Measurements from ENCODE around the gene RARS1.

RARS1 gene
- 56.1 to 152 (median 96.0) reads per million in 17 experiments for total RNA-seq

- DNase-seq = peak; percentile 95 to 97 (median 96)
Observed at GRCh38 chr5:168486136-168486879, at the start of gene RARS1. Gene RARS1, plus strand, starts transcription at chr5:168486471. Its CDS starts 28 bp downstream, at chr5:168486499.

DNA sequence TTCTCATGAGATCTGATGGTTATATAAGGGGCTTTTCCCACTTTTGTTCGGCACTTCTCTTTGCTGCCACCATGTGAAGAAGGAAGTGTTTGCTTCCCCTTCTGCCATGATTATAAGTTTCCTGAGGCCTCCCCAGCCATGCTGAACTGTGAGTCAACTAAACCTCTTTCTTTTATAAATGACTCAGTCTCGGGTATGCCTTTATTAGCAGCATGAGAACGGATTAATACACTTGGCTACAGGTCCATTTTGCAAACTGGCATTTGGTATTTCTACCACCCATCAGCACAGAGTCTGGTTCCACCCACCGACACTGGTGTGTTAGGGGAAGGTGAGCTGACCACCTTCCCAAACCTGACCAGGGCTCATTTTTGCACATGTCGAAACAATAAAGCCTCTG lies 47.9 kb upstream of the RARS1 start:
- DNase-seq = peak in 2 of 4 experiments; percentile 14 to 25

GRCh38 chr5:168443533-168443932 lies 42.7 kb upstream of the RARS1 start:
- DNase-seq = no peak

DNA sequence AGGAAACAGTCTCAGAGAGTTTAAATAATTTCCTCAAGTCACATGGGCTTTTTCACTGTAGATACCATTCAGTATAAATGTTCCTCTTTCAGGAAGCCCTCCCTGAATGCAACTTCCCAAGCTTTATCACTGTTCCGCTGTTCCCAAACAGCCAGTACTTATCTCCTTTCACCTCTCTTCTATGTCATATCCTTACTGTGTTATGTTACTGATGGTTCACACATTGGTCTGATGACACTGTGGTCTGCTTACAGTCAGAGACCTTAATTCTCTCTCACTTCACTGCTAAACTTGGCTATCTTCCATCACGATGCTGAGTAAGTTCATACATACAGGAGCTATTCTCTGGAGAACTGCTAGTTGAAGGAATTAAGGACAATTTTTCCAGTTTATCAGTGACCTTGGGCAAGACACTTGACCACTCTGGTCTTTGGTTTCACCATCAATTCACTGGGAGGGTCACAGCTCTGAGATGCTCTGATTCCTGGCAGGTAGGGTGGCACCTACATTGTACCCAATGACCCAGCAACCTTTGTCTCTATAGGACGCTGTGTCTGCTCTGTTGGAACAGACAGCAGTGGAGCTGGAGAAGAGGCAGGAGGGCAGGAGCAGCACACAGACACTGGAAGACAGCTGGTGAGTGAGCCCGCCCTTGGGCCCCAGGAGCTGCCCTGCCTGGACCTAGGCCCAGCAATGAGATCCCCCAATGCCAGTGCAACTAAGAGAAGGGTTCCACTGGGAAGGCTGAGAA lies 42.1 kb upstream of the RARS1 start:
- DNase-seq = no peak

DNA sequence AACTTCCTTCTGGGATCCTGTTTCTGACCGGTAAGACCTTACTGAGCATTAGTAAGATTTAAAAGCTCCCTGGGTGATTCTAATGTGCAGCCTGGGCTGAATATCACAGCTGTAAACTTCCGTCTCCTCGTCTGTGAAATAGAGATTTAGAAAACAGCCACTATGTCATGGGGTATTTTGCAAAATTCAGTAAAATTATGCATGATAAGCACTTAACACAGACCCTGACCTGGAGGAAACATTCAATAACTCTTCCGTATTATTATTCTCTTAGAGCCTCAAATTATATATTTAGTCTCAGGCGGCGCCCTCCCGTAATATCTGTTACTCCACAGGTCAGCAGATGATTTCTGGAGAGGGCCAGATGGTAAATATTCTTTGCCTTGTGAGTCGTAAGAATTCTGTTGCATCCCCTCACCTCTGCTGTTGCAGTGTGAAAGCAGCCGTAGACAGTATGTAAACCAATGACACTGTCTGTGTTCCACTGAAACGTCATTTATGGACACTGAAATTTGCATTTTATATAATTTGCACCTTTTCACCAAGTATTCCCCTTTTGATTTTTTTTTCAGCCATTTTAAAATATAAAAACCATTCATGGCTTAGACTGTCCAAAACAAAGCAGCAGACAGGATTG lies 39.2 kb upstream of the RARS1 start:
- DNase-seq = no peak

- DNase-seq = no peak
Observed at GRCh38 chr5:168447808-168448207, 38.5 kb upstream of the RARS1 start.

DNA sequence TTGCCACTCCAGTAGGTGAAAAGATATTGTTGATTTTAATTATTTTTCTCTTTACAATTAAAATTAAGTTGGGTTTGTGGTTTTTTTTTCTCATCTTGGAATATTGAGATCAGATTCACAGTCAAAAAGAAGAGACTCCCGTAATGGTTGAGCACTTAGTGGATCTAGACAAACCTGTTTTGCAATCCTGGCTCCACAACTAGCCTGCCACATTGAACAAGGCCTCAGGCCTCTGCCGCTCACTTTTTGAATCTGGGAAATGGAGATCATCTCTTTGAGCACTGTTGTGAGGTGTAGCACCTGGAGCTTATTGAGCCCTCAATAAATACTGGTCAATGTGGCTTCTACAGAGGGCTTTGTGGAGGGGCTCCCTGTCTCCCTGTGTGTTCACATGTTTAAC lies 37.1 kb upstream of the RARS1 start:
- DNase-seq = no peak

DNA sequence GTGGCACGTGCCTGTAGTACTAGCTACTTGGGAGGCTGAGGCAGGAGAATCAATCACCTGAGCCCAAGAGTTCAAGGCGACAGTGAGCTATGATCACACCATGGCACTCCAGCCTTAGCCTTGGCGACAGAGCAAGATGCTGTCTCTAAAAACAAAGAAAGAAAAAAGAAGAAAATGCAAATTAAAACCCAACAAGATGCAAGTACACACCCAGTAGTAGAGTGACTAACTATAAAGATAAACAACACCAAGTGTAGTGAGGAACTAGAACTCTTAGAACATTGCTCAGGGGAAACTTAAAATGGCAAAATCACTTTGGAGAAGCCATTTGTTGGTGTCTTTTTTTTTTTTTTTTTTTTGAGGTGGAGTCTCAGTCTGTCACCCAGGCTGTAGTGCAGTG lies 34.7 kb upstream of the RARS1 start:
- no peak for DNase-seq

DNA sequence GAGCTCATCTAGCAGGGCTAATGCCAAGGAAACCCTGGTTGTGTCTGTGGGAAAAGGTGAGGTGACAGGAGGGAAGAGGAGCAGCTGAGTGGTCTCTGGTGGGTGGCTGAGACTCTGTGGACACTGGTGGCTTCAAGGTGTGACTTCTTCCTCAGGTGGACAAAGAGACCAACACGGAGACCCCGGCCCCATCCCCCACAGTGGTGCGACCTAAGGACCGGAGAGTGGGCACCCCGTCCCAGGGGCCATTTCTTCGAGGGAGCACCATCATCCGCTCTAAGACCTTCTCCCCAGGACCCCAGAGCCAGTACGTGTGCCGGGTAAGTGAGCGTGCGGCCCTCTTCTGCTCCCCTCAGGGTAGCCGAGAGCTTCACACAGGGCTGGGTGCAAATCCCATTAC lies 31.1 kb upstream of the RARS1 start:
- no peak for DNase-seq

- no peak for DNase-seq
Observed at GRCh38 chr5:168457542-168457941, 28.7 kb upstream of the RARS1 start.

DNA sequence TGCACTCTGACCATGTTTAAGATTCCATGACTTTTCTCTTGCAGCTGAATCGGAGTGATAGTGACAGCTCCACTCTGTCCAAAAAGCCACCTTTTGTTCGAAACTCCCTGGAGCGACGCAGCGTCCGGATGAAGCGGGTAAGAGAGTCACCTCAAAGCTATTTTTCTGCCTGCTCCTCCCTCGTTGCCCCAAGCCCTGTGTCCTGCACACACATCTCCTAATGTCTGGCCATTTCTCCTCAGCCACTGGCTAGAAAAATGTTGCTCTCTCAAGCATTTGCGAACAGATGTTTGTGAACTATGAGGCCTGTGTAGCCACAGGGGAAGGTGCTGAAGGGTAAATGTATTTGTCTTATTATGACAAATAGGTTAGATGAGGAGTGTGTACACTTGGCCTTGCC lies 25.7 kb upstream of the RARS1 start:
- DNase-seq = no peak

DNA sequence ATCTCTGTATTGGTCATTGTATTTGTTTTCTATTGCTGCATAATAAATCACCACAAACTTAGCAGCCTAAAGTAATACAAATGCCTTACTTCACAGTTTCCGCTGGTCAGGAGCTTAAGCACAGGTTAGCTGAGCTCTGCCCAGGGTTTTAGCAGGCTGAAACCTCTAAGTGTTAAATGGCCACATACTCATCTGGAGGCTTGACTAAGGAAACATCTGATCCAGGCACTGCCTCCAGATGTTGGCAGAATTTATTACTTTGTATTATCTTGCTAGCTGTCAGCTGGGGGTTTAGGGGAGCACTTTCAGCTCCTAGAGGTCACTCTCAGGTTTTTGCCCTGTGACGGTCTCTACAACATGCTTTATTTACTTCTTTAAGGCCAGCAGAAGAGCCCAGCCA lies 23.2 kb upstream of the RARS1 start:
- no peak for DNase-seq

DNA sequence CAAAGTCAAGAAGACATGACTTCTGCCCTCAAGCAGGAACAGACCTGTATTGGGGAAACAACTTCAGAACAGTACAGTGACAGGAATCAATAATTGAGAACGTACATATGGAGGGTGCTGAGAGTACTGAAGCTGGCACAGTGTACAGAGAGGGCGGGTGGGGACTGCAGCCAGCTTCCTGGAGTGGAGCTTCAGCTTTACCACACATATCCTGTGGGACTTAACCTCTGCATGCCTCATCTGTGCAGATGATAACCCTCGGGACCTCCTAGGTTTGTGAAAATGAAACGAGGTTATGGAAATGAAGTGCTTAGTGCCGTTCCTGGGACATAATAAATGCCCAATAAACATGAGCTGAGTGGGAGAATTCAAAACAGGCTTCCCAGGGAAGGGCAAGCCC lies 22.1 kb upstream of the RARS1 start:
- no peak for DNase-seq

DNA sequence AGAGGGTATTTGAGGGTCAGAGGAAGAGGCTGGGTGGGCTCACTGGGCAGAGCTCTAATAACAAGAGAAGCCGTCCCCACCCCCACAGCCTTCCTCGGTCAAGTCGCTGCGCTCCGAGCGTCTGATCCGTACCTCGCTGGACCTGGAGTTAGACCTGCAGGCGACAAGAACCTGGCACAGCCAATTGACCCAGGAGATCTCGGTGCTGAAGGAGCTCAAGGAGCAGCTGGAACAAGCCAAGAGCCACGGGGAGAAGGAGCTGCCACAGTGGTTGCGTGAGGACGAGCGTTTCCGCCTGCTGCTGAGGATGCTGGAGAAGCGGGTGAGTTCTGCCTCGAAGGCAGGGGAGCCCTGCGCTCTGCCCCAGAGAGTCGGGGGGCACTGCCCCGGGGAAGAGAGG lies 21.6 kb upstream of the RARS1 start:
- no peak for DNase-seq

- DNase-seq = no peak
Observed at GRCh38 chr5:168467755-168468330, 18.4 kb upstream of the RARS1 start.

DNA sequence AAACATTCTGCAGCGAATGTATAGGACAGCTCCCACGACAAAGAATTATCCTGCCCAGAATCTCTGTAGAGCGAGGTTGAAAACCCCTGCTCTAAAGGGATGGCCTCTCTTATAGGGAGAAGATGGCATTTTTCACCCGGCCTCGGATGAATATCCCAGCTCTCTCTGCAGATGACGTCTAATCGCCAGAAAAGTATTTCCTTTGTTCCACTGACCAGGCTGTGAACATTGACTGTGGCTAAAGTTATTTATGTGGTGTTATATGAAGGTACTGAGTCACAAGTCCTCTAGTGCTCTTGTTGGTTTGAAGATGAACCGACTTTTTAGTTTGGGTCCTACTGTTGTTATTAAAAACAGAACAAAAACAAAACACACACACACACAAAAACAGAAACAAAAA lies 17.4 kb upstream of the RARS1 start:
- no peak for DNase-seq

GRCh38 chr5:168469816-168470215 lies 16.5 kb upstream of the RARS1 start:
- DNase-seq = no peak

DNA sequence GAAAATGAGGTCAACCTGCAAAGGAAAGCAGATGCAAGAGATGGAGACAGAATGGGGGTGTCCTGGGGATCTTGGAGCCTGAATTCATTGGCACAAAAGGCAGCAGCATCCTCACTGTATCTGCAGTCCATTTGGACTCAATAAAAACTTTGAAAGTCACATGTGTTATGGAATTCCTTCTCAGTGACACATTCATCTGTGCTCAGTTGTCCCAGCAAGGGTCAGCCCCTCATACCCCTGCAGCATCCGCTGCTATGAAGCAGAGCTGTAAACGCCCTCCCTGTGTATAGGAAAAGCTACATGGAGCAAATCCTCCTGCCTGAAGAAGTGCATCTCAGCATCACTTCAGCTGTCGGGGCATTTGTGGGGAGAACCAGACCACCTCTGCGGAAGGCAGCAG lies 14.5 kb upstream of the RARS1 start:
- no peak for DNase-seq

- no peak for DNase-seq
Observed at GRCh38 chr5:168472329-168472728, 13.9 kb upstream of the RARS1 start.

GRCh38 chr5:168474319-168474718 lies 12.0 kb upstream of the RARS1 start:
- DNase-seq = no peak

DNA sequence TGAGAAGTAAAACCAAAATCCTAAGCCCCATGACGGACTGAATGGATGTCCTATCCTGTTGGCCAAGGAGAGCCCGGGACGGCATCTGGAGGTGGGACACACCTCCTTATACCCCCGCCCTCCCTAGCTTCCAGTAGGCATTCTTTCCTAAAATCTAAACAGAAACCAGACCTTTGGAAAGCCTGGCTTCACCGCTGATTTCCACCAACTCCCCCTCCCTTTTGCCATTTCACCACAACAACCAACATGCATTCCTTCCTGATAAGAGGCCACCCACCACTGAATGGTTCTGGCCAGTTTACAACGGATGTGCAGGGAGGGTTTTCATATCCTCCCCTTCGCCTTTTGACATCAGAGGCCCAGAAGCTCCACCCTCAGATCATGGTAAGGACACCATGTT lies 9.2 kb upstream of the RARS1 start:
- DNase-seq = no peak

GRCh38 chr5:168479166-168479565 lies 7.1 kb upstream of the RARS1 start:
- no peak for DNase-seq

GRCh38 chr5:168480601-168481000 lies 5.7 kb upstream of the RARS1 start:
- no peak for DNase-seq

Measured in suppressor macrophage (primary cell).